OCI-LY3 (cell line): ENCODE data around the gene NAE1.

Experiments used
- H2AFZ ChIP-seq: fragments of 200-600, 300-600 bp; shearing (Covaris generic); 2 replicates; pipeline ENCODE4 v1.6.0; 2014; ENCODE audit warnings: antibody characterized with exemption, low read depth, low read length
- H3K27ac ChIP-seq: fragments of 200-600, 300-600 bp; sonication (generic); 2 replicates; pipeline ENCODE4 v1.5.1; 2014; ENCODE audit warnings: mild to moderate bottlenecking, low read length, moderate library complexity, mixed read lengths
- H3K27me3 ChIP-seq: fragments of 200-600, 300-600 bp; sonication (generic); 2 replicates; pipeline ENCODE4 v1.6.1; 2014; ENCODE audit warnings: low read depth, low read length, mixed read lengths
- H3K36me3 ChIP-seq: fragments of 200-600, 300-600 bp; sonication (generic); replicated peaks from 2 replicates; pipeline ENCODE3; 2014; ENCODE audit warnings: low read depth, low read length, mixed read lengths
- H3K4me1 ChIP-seq: fragments of 300-600, 200-600 bp; sonication (generic); 2 replicates; pipeline ENCODE4 v1.6.1; 2014; ENCODE audit warnings: low read length, mixed read lengths
- H3K4me2 ChIP-seq: fragments of 200-600, 300-600 bp; sonication (generic); 2 replicates; pipeline ENCODE4 v1.6.1; 2014; ENCODE audit warnings: low read length, mixed read lengths
- H3K4me3 ChIP-seq: fragments of 300-600, 200-600 bp; sonication (generic); 2 replicates; pipeline ENCODE4 v1.5.1; 2014; ENCODE audit warnings: antibody characterized with exemption, mild to moderate bottlenecking, low read length, moderate library complexity
- H3K79me2 ChIP-seq: fragments of 300-600, 200-600 bp; shearing (Covaris generic); 2 replicates; pipeline ENCODE4 v1.6.1; 2014; ENCODE audit warnings: mild to moderate bottlenecking, low read length, mixed read lengths
- H3K9ac ChIP-seq: fragments of 300-600, 200-600 bp; shearing (Covaris generic); 2 replicates; pipeline ENCODE4 v1.6.0; 2014; ENCODE audit warnings: mild to moderate bottlenecking, low read length, moderate library complexity
- H3K9me3 ChIP-seq: fragments of 200-600, 300-600 bp; shearing (Covaris generic); 2 replicates; pipeline ENCODE4 v1.6.1; 2014; ENCODE audit warnings: low read length, mixed read lengths; ENCODE audit not compliant: insufficient read depth
- H4K20me1 ChIP-seq: fragments of 200-600, 300-600 bp; sonication (generic); 2 replicates; pipeline ENCODE4 v1.6.1; 2016; ENCODE audit warnings: low read length, mixed read lengths; ENCODE audit not compliant: insufficient read depth
- CTCF ChIP-seq: fragments of 200-600, 300-600 bp; sonication (generic); IDR thresholded peaks from 2 replicates; pipeline ENCODE4 v1.5.1; 2014; ENCODE audit warnings: antibody characterized with exemption, low read length, low read depth
- EZH2phosphoT487 ChIP-seq: fragments of 200-600 bp; shearing (Covaris generic); IDR thresholded peaks from 2 replicates; pipeline ENCODE4 v1.6.1; 2018; ENCODE audit warnings: antibody characterized with exemption, mixed run types, low read depth

The NAE1 gene

GRCh38 chr16:66776457-66776856 lies 54.3 kb downstream of the NAE1 start:
- Histone ChIP-seq H3K4me3 (no peak overlapping the region), H3K4me1 (no peaks in the 10 kb centered on the region), H4K20me1 (no peaks in the 10 kb centered on the region), H3K27me3 (no peaks in the 10 kb centered on the region), H3K27ac (no peak overlapping the region), H3K9ac (no peak overlapping the region), H2AFZ (no peak overlapping the region), H3K9me3 (no peaks in the 10 kb centered on the region), H3K79me2 (no peaks in the 10 kb centered on the region), H3K4me2 (no peak overlapping the region), H3K36me3 (no peaks in the 10 kb centered on the region)
- TF ChIP-seq CTCF (no peak), EZH2phosphoT487 (no peak)

- no peaks in the 10 kb centered on the region for H3K9me3 ChIP-seq
- no peak overlapping the region for H3K27ac ChIP-seq
- no peak for TF ChIP-seq CTCF
- no peak for TF ChIP-seq EZH2phosphoT487
- no peaks in the 10 kb centered on the region for H3K27me3 ChIP-seq
- H2AFZ ChIP-seq = no peak overlapping the region
- H3K4me3 ChIP-seq = no peak overlapping the region
- H3K79me2 ChIP-seq = no peaks in the 10 kb centered on the region
- no peak overlapping the region for H3K9ac ChIP-seq
- no peak overlapping the region for H3K4me2 ChIP-seq
- H3K4me1 ChIP-seq = no peaks in the 10 kb centered on the region
- no peaks in the 10 kb centered on the region for H3K36me3 ChIP-seq
- no peaks in the 10 kb centered on the region for H4K20me1 ChIP-seq
Measured at GRCh38 chr16:66774981-66775380, 55.8 kb downstream of the NAE1 start.

GRCh38 chr16:66758086-66758485 lies 72.7 kb downstream of the NAE1 start:
- Histone ChIP-seq H2AFZ (no peak overlapping the region), H3K27ac (no peak overlapping the region), H4K20me1 (no peaks in the 10 kb centered on the region), H3K9ac (no peak overlapping the region), H3K9me3 (no peaks in the 10 kb centered on the region), H3K36me3 (no peaks in the 10 kb centered on the region), H3K4me2 (no peak overlapping the region), H3K4me3 (no peak overlapping the region), H3K27me3 (no peaks in the 10 kb centered on the region), H3K4me1 (no peaks in the 10 kb centered on the region), H3K79me2 (no peaks in the 10 kb centered on the region)
- no peak for TF ChIP-seq CTCF
- no peak for TF ChIP-seq EZH2phosphoT487

GRCh38 chr16:66754819-66755218 lies 76.0 kb downstream of the NAE1 start:
- TF ChIP-seq EZH2phosphoT487 = no peak
- TF ChIP-seq CTCF = no peak
- Histone ChIP-seq H3K9ac (no peak overlapping the region), H3K4me2 (no peak overlapping the region), H3K36me3 (no peaks in the 10 kb centered on the region), H3K9me3 (no peaks in the 10 kb centered on the region), H3K4me1 (peaks cover 12% of the 10 kb centered on the region), H3K27me3 (no peaks in the 10 kb centered on the region), H2AFZ (no peak overlapping the region), H4K20me1 (peaks cover 8% of the 10 kb centered on the region), H3K27ac (no peak overlapping the region), H3K4me3 (no peak overlapping the region), H3K79me2 (peaks cover 17% of the 10 kb centered on the region)
